Activated CD8-positive, alpha-beta T cell treated with anti-CD3 and anti-CD28 coated beads for 36 hours (primary cell): Measurements from ENCODE around the gene LANCL2. TPM values are rescaled to one million over a fixed set of nuclear protein-coding genes. Genes with fewer than 3 reads are reported as not detected.

Experiments used
- ATAC-seq: fragments of 200-7000 bp; cut with Tn5 transposase; one replicate; pipeline ENCODE4 v1.10.0; 2021; ENCODE audit warnings: mild to moderate bottlenecking, moderate library complexity
- CTCF ChIA-PET: fragments of 350-600 bp; sonication (Branson Sonifier 250); formaldehyde crosslinking; loops from one replicate; lab custom pipeline; 2021; ENCODE audit warnings: antibody characterized with exemption; lab: Charles Lee
- POLR2A ChIA-PET: fragments of 350-600 bp; sonication (Branson Sonifier 250); formaldehyde crosslinking; loops from one replicate; lab custom pipeline; 2021; ENCODE audit warnings: antibody characterized with exemption; lab: Charles Lee
- DNase-seq: peaks from one replicate; pipeline ENCODE4 v3.0.0-alpha.2; 2020
- H3K27ac Mint-ChIP-seq: one replicate; pipeline ENCODE4 v1.8.0; 2021; ENCODE audit warnings: mild to moderate bottlenecking, mixed read lengths
- H3K27me3 Mint-ChIP-seq: one replicate; pipeline ENCODE4 v1.8.0; 2021; ENCODE audit warnings: mixed read lengths
- H3K36me3 Mint-ChIP-seq: one replicate; pipeline ENCODE4 v1.8.0; 2021; ENCODE audit warnings: low read depth, mixed read lengths
- H3K4me1 Mint-ChIP-seq: one replicate; pipeline ENCODE4 v1.8.0; 2021; ENCODE audit warnings: low read depth, mixed read lengths
- H3K4me3 Mint-ChIP-seq: one replicate; pipeline ENCODE4 v1.8.0; 2021; ENCODE audit warnings: mild to moderate bottlenecking, moderate library complexity, mixed read lengths
- H3K9me3 Mint-ChIP-seq: one replicate; pipeline ENCODE4 v1.8.0; 2021; ENCODE audit warnings: mixed read lengths
- CTCF ChIP-seq: fragments of 200-600 bp; IDR thresholded peaks from one replicate; pipeline ENCODE4 v1.8.0; 2022; ENCODE audit warnings: antibody characterized with exemption, mild to moderate bottlenecking
- intact Hi-C: fragments of 100-400 bp; cut with micrococcal nuclease; formaldehyde crosslinking; loops from one replicate; pipeline ENCODE4 v1.10.0; 2022
- total RNA-seq, 2 experiments: library from RNA; stranded (reverse); gene quantifications; one replicate each; pipeline ENCODE4 v1.2.3, GENCODE V29; 2021

The LANCL2 gene
- total RNA-seq, 2 experiments from 2014 or later = 10.7 to 10.8 TPM

GRCh38 chr7:55472928-55473725, 108.0 kb downstream of the LANCL2 start:
- POLR2A ChIA-PET = interaction anchor here (0.9 kb wide), 1 partner anchor 99 kb away, joined by 3 read pairs; the partner anchor contains the start of gene VOPP1

GRCh38 chr7:55473932-55474331, 108.8 kb downstream of the LANCL2 start:
- Mint-ChIP-seq H3K9me3 (no peaks in the 10 kb centered on the region), H3K27me3 (no peaks in the 10 kb centered on the region), H3K4me3 (no peak overlapping the region), H3K27ac (no peak overlapping the region), H3K4me1 (peaks cover 66% of the 10 kb centered on the region), H3K36me3 (peaks cover 4% of the 10 kb centered on the region)
- no peak for TF ChIP-seq CTCF
- CTCF ChIA-PET = interaction anchor here (0.6 to 0.8 kb wide), 2 partner anchors 60 to 490 kb away, joined by 3 read pairs; no protein-coding TSS in a partner anchor
- intact Hi-C loops = no loop called here
- DNase-seq = no peak
- POLR2A ChIA-PET = interaction anchor here (0.9 kb wide), 1 partner anchor 98 kb away, joined by 3 read pairs; the partner anchor contains the start of gene VOPP1
- ATAC-seq = no peak

More at GRCh38 chr7:55472928-55473725, 108.0 kb downstream of the LANCL2 start:
- peaks cover 68% of the 10 kb centered on the region for H3K4me1 Mint-ChIP-seq
- no peaks in the 10 kb centered on the region for H3K27me3 Mint-ChIP-seq
- intact Hi-C loops = no loop called here
- CTCF ChIA-PET = interaction anchor here (0.6 to 0.8 kb wide), 2 partner anchors 61 to 491 kb away, joined by 3 read pairs; no protein-coding TSS in a partner anchor
- no peak overlapping the region for H3K27ac Mint-ChIP-seq
- DNase-seq (no peak), ATAC-seq (no peak)
- TF ChIP-seq CTCF = no peak
- no peak overlapping the region for H3K4me3 Mint-ChIP-seq
- peaks cover 8% of the 10 kb centered on the region for H3K36me3 Mint-ChIP-seq
- H3K9me3 Mint-ChIP-seq = no peaks in the 10 kb centered on the region

- POLR2A ChIA-PET = no interaction called here
- TF ChIP-seq CTCF = no peak
- Mint-ChIP-seq H3K4me3 (no peak overlapping the region), H3K9me3 (no peaks in the 10 kb centered on the region), H3K27ac (peak overlapping the region; percentile 41), H3K4me1 (peaks cover 55% of the 10 kb centered on the region), H3K36me3 (peaks cover 4% of the 10 kb centered on the region), H3K27me3 (no peaks in the 10 kb centered on the region)
- CTCF ChIA-PET = no interaction called here
- intact Hi-C loops = no loop called here
- DNase-seq (peak; percentile 19), ATAC-seq (peak; percentile 63)
Measured at GRCh38 chr7:55474944-55475854, 110.1 kb downstream of the LANCL2 start.

GRCh38 chr7:55475855-55476803, 111.0 kb downstream of the LANCL2 start:
- Mint-ChIP-seq H3K4me1 (peaks cover 58% of the 10 kb centered on the region), H3K36me3 (peaks cover 6% of the 10 kb centered on the region), H3K4me3 (no peak overlapping the region), H3K27ac (peak overlapping the region; percentile 50), H3K27me3 (no peaks in the 10 kb centered on the region), H3K9me3 (no peaks in the 10 kb centered on the region)
- ChIA-PET CTCF (no interaction called here), POLR2A (interaction anchor here (0.6 kb wide), 1 partner anchor 58 kb away, joined by 3 read pairs; no protein-coding TSS in a partner anchor)
- DNase-seq = no peak
- intact Hi-C loops = no loop called here
- ATAC-seq = no peak
- no peak for TF ChIP-seq CTCF
